Measurements from ENCODE around the gene ARPC4.

DNA sequence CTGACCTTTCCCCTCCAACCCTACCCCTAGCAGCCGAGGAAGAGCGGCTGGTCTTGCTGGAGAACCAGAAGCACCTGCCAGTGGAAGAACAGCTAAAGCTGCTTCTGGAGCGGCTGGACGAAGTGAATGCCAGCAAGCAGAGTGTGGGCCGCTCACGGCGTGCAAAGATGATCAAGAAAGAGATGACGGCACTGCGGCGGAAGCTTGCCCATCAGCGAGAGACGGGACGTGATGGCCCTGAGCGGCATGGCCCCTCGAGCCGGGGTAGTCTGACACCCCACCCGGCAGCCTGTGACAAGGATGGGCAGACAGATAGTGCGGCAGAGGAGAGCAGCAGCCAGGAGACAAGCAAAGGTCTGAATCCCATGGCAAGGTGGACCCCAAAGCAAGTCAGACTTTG is 49.3 kb upstream of the ARPC4 start:
- TF ChIP-seq CTCF (conservative IDR thresholded peaks at IDR 0.05; ENCODE audit: low read depth, low read length) (no peak), EZH2 (IDR thresholded peaks at IDR 0.05; ENCODE audit: borderline replicate concordance, low read depth, low read length, poor library complexity, severe bottlenecking) (no peak)

All from A673 (cell line).